GM18858 (cell line): Measurements from ENCODE around the gene NCS1.
A peak's percentile ranks its signal among the peaks of the same experiment; 100 is the strongest.
"Not testable (repeated sequence)": the region's sequence is repeated elsewhere in the genome, so short reads cannot be mapped to it uniquely, and the experiment has no call there.

Source experiments
- ATAC-seq: cut with Tn5 transposase; IDR thresholded peaks from one replicate; pipeline ENCODE4 v1.9.1; 2021; ENCODE audit not compliant: unreplicated experiment

Gene NCS1

DNA sequence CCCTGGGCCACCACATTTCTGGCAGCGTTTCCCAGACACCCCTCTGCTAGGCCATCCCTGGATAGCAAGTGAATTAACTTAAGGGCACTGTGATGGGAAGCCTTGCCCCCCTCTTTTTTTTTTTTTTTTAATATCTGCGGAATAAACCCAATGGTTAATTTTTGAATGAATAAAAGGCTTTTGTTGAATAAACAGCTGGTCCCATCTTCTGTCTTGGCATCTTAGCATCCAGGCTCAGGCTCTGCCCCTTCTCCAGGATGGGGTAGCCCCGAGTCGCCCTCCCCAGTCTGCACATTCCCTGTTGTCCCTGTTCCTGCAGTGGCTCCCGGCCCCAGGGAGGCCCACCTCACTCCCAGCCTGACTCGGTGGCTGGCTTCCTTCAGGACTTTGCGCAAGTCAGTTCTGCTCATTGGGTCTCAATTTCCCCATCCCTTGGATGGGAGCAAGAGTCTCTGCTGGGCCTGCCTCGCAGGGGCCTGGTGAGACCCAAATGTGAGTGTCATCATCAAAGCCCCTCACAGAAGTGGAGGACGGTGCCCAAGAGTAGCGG lies 64.3 kb downstream of the NCS1 start:
- no peak for ATAC-seq

DNA sequence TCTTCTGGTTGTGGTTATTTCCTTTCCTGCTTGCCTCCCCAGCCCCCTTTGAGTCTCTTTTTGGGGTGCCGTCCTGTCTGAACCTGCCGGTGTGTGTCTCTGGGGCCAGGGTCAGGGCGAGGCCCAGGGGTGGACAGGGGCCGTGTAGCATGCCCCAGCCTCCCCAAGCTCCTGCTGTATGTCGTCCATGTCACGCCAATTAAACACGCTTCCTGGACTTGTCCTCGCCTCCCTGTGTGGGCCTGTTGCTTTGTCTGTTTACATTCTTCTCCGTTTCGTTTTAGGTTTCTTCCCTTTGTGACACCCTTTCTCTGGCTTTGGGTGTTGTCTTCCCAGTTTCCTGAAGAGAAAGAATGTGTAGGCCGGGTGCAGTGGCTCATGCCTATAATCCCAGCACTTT lies 64.9 kb downstream of the NCS1 start:
- ATAC-seq, result no peak

DNA sequence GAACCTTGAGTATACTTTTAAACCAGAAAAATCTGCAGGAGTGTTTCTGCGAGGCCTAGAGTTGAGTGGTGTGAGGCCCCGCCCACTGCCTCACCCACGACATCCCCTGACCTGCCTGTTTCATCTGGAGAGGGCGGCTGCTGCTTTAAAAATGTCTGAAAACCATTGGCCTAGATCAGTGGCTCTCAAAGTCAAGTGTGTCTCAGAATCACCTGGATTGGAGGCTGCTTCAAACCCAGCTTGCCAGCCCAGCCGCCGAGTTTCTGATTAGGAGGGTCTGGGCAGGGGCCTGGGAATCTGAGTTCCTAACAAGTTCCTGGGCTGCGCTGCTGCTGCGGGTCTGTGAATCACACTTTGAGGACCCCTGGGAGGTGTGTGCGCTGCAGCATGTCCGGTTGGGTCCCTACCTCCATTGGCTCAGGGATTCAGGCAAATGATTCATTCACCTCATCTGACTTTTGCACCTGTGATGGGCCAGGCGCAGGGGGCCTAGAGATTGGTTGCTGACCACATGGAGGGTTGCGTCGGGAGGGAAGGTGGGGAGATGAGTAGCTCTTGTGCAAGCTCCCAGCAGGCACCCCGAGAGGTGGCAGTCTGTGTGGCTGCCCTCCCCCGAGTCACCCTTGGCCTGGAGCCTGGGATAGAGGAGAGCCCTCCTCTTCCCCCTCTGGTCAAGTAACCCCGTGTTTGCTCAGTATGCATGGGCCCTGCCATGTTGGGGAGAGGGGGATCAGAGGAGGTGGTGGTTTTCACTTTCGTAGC lies 65.7 kb downstream of the NCS1 start:
- ATAC-seq, result no peak

DNA sequence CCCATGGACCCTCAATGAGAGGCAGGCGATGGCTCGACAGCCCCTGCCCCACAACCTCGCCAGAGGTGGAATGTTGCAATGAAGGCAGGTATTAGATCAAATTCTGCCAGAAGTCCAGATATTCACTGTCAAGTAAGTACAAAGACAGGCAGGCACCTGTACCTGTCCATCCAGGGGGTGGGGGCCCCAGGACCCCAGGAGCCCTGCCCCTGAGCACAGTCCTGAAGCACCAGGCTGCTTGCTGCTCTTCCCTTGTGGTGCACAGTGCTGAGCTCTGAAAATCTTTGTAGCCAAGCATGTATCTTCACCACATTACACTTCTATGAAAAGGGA lies 67.1 kb downstream of the NCS1 start:
- peak; percentile 14 for ATAC-seq

DNA sequence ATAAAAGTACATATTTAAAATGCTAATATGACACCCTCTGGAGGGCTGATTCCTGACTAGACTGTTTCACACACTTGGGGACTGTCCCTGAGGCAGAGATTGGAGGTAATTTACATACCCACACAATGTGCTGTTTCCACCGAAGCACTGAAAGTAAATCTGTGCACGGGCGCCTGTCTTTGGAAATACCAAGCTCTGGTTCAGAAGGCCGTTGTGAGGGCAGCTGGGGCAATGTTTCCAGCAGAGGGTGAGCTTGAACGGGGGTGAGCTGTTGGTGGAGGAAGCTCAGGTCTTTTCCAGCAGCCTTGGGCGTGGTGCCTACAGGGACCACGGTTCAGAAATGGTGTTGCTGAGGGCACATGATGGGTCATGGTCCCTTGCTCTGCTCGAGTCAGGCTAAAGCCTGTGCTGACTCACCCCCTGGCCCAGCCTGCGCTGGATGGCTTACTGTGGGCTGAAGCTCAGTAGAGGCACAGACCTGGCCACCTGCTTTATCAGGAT lies 67.6 kb downstream of the NCS1 start:
- peak; percentile 53 for ATAC-seq

DNA sequence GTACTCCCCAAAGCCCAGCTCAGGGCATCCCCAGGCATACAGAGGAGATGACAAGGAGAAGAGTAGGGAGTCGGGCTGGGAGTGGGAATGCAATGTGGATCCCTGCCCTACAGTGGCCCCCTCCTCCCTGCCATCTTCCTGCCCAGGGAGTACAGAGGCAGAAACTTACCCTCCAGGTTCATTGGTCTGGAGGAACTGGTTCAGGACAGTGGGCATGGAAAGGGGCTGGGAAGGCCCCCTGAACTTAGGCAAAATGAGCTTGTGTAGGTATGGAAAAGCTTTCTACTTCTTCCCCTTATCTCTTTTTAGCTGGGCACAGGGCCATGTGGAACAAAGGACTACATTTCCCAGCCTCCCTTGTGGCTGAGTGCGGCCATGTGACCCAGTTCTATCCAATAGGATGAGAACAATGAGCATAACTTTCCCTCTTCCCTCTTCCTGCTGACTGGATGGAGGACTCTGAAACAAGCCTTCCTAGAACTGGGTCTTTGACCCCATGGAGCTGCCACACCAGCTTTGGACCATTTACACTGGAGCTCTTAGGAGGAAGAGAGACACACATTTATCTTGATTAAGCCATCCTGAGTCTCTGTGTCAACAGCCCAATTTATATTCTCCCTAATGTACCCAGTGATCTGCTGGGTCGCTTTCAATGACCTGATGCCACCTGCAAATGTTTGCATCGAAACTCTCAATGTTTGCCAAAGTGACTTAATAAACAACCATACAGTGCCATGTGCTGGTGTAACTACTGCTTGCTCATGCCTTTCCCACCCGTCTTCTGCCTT lies 68.4 kb downstream of the NCS1 start:
- ATAC-seq, result no peak

DNA sequence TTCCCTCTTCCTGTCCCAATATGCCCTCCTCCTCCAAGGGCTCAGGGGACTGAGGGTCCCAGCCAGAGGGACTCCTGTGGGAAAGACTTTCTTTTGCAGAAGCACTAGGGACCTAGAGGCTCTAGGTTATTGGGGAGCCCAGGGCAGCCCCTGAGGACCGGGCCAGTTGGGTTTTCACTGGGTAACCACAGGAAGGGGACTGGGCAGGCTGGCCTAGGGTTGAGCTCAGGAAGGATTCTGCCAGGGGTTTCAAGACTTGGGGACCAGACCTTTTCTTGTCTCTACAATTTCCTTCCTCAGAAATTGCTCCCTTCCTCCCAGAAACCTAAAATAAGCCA lies 69.0 kb downstream of the NCS1 start:
- no peak for ATAC-seq

DNA sequence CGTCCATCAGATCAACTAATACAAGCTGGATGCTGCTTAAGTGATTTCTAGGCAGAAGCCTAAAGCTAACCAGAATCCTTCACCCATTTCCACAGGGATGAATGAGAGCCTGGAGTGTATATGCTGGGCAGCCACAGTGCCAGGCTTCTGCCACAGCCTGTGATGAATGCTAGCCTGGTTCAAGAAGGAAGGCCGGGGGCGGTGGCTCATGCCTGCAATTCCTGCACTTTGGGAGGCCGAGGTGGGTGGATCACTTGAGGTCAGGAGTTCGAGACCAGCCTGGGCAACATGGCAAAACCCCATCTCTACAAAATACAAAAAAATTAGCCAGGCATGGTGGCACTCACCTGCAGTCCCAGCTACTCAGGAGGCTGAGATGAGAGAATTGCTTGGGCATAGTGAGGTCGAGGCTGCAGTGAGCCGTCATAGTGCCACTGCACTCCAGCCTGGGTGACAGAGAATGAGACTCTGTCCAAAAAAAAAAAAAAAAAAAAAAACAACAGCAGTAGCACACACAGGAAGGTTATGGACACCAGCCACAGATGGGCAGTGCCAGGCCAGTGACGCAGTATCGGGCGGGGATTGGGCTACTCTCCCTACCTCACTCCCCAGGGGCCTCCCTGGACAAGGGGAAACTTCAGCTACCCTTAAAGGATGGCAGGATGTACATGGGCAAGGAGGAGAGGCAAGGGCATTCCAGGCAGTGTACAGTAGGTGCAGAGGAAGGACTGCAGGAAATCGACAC lies 70.2 kb downstream of the NCS1 start:
- no peak for ATAC-seq

DNA sequence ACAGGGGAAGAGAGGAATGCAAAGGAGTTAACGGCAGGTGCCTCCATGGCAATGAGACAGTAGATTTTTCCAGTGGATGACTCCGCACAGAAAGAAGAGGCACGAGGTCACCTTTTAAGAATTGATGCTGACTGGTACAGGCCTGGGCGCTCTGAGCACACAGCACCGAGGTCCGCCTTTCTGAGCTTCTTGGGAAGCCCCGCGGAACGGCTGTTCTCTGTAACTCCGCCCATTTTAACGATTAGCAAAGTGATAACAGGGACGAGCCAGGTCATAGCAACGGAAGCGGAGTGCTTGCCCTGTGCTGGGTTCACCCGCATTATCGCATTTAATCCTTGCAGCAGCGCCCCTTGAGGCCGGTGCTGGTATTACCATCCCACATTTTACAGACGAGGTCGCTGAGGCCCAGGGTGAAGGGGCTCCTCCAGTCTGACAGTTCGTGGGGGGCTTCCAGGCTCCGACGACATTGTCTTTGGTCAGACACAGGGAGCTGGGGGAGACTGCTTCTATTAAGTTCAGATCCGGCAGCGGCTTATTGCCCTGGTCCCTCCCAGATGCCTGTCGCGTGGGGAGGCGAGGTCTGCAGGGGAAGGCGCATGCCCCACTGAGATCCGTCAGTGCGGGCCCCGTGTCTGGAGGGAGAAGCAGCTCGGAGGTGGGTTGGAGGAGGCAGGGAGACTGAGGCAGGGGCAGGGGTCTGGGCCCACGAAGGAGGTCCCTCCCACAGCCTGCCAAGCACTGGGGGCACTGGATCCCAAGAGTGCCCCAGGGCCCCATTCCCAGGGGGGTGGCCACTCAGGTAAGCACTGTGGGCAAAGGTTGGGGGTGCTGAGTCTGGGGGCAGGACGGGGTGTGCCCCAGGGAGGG lies 71.0 kb downstream of the NCS1 start:
- ATAC-seq, result no peak

DNA sequence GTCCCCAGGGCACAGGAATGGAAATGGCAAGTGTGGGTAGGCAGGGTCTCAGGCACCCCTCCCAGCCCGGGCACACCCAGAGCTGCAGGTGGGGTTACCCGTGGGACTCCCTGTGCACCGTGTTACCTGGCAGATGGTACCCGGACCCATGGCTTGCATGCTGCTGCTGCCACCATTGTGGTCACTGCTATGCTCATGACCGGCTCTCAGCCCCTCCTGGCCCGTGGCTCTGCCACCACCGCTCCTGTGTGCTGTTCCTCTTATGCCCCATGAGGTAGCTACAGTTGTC lies 71.6 kb downstream of the NCS1 start:
- no peak for ATAC-seq

DNA sequence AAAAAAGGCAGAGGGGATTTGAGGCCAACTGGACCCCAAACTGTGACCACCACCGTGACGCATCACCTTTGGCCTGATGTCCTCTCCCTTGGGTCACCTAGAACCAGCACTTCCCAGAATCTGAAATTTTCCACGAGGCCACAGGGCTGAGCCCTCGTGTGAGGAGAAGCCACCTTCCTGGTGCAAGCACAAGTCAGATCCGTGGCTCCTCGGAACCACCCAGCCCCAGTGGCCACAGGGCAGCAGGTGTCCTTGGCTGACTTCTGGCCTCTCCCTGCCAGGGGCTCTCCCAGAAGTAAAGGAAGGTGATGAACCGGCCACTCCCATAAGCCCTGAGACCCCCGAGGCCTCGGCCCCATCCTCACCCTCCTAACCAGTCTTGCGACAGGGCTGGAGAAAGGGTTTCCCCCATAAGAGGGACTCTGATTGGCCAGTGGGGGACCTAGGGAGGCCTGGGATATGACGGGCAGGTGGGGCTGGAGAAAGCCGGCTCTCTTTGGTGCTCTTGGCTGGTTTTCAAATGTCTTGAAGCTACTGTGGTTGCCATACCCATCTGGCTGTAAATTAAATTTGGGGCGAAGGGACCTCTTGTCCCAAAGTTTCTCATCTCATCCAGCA lies 72.5 kb downstream of the NCS1 start:
- ATAC-seq, result no peak

DNA sequence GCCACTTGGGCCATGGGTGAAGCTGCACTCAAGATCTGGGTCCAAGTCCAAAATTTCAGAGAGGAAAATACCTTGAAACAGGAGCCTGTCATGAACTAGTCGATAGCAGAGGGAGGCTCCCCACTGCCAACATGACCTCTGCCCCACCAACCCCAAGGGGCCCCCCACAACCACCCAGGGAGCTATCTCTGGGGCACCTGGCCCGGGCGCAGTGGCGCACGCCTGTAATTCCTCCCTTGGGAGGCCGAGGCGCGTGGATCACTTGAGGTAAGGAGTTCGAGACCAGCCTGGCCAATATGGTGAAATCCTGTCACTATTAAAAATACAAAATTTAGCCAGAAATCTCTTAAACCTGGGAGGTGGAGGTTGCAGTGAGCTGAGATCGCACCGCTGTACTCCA lies 73.3 kb downstream of the NCS1 start:
- no peak for ATAC-seq

DNA sequence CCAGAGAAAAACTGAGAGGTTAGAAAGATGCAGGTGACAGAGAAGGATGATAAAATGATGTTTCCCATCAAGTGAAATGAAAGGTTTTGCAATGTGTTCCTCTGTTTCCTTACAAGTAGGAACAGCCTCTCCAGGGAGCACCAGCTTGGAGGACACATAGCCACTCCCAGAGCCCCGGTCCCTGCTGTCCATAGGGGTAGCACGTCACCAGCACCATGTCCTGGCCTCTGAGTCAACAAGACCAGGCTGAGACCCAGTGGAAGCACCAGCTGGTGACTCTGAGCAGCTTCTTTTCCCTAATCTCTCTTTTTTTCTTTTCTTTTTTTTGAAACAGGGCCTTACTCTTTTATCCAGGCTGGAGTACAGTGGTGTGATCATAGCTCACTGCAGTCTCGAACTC lies 73.9 kb downstream of the NCS1 start:
- no peak for ATAC-seq

DNA sequence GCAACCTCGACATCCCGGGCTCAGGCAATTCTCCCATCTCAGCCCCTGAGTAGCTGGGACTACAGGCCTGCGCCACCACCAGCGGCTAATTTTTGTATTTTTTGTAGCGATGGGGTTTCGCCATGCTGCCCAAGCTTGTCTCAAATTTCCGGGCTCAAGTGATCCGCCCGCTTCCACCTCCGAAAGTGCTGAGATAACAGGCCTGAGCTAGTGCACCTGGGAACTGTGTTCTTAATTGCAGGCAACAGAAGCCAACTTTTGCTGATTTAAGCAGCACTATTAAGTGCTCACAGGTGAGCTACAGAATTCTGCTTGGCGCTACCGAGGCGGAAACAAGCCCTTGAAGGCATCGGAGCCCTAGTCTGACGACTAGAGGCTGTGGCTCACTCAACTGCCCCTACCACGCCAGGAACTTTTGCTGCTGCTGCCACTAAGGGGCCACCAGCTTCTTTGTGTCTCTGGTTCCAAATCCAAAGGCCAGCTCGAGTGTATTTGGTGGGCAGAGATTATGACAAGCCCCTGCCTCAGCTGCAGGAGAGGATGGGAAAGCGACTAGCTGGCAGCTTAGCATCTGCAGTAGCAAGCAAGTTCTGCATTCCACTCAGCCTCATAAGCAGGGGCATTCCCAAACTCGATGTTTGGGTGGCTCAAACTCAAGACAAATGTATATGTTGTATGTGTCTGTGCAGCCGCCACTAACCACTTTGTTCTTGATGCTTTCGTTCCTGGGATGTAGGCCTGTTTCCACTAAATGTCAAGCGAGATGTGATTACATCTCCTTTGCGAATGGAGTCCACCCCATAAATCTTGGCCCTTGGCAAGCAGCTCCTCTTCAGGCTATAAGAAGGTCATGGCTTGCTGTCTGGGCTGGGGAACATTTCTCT lies 82.8 kb downstream of the NCS1 start:
- no peak for ATAC-seq

DNA sequence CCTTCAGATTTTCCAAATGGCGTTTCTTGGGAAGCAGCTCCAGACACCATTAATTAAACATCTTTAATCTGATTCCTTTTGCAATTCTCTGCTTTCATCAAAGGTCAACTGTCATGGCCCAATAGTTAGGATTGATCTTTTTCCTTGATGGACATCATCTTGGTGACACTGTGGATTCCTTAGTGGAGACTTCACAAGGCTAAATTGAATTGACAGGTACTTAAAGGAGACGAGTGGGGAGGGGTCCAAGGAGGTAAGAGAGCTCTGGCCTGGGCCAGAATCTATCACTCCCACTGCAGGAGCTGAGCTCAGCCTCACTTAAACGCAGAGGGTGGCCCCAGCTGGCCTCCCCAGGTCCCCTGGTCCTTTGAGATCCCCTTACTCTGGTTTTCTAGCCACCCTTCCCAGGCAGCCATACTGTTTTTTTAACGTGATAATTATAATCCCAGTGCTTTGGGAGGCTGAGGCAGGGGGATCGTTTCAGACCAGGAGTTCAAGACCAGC lies 83.5 kb downstream of the NCS1 start:
- ATAC-seq, result no peak

DNA sequence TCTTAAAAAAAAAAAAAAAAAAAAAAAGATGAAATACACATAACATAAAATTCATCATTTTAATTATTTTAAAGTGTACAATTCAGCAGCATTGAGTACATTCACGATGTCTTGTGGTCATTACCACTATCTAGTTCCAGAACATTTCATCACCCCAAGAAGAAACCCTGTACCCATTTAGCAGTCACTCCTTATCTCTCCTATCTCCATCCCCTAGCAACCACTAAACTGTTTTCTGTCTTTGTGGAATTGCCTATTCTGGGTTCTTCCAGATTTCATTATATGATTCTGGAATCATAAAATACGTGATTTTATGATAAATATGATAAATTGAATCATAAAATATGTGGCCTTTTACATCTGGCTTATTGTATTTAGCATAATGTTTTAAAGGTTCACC lies 84.4 kb downstream of the NCS1 start:
- no peak for ATAC-seq

DNA sequence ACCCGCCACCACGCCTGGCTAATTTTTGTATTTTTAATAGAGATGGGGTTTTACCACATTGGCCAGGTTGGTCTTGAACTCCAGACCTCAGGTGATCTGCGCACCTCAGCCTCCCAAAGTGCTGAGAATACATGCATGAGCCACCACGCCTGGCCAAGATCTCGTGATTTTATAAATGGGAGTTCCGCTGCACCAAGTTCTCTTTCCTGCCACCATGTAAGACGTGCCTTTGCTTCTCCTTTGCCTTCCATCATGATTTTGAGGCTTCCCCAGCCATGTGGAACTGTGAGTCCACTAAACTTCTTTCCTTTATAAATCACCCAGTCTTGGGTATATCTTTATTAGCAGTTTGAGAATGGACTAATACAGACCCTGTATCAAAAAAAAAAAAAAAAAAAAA lies 85.9 kb downstream of the NCS1 start:
- not testable (repeated sequence) for ATAC-seq

DNA sequence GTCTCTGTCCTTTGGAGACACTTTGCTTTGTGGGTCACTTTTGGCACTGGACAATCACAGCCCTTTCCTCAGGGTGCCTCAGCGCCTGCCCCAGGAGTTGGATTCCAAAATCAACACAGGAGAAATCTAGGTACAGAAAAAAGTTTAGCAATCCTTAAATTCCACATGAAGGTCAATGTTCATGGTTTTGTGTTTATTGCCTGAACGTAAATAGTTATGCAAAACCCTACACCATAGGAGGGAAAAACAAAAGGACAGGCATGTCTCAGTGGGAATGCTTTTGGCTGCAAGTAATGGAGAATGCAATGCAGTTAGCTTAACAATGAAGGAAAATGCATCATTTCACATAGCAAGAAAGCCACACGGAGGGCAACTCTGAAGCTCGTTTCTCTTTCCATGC lies 86.8 kb downstream of the NCS1 start:
- no peak for ATAC-seq
